NT2/D1 (cell line): ENCODE data around the gene CENPC.
"Not testable (repeated sequence)": the region's sequence is repeated elsewhere in the genome, so short reads cannot be mapped to it uniquely, and the experiment has no call there.

Experiments
- DNase-seq: peaks from one replicate; pipeline ENCODE4 v3.0.0-alpha.2; 2011; ENCODE audit warnings: low read depth, low spot score
- H3K27me3 ChIP-seq: 2 replicates; pipeline ENCODE4 v1.6.0; 2011; ENCODE audit warnings: mild to moderate bottlenecking; ENCODE audit not compliant: insufficient read length, insufficient read depth
- H3K36me3 ChIP-seq: 2 replicates; pipeline ENCODE4 v1.6.1; 2011; ENCODE audit warnings: mild to moderate bottlenecking, low read length, mixed read lengths; ENCODE audit not compliant: insufficient read depth, insufficient read length
- H3K4me1 ChIP-seq: 2 replicates; pipeline ENCODE4 v1.5.1; 2011; ENCODE audit not compliant: insufficient read depth, insufficient read length
- H3K4me3 ChIP-seq: 2 replicates; pipeline ENCODE4 v1.5.1; 2011; ENCODE audit warnings: low read depth; ENCODE audit not compliant: insufficient read length
- H3K9ac ChIP-seq: 2 replicates; pipeline ENCODE4 v1.6.0; 2011; ENCODE audit warnings: low read depth; ENCODE audit not compliant: insufficient read length
- H3K9me3 ChIP-seq: 2 replicates; pipeline ENCODE4 v1.5.1; 2011; ENCODE audit warnings: mild to moderate bottlenecking, low read length; ENCODE audit not compliant: insufficient read depth
- SUZ12 ChIP-seq: IDR thresholded peaks from 2 replicates; pipeline ENCODE4 v1.6.1; 2011; ENCODE audit not compliant: insufficient read length, insufficient read depth; ENCODE audit errors: extremely low read depth
- YY1 ChIP-seq: IDR thresholded peaks from 2 replicates; pipeline ENCODE4 v1.6.1; 2011; ENCODE audit not compliant: insufficient read length, insufficient read depth
- ZNF274 ChIP-seq: IDR thresholded peaks from 2 replicates; pipeline ENCODE4 v1.6.1; 2011; ENCODE audit warnings: mild to moderate bottlenecking, low read depth, low read length

Gene CENPC

DNA sequence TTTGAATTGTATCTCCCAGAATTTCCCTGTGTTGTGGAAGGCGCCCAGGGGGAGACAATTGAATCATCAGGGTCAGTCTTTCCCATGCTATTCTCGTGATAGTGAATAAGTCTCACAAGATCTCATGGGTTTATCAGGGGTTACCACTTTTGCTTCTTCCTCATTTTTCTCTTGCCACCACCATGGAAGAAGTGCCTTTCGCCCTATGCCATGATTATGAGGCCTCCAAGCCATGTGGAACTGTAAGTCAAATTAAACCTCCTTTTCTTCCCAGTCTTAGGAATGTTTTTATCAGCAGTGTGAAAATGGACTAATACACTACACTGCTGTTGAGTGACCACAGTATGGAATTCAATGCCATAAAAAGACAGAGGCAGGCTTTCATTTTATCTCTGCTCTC, 12.2 kb downstream of the CENPC start:
- H3K36me3 ChIP-seq: peaks cover 40% of the 10 kb centered on the region
- no peaks in the 10 kb centered on the region for H3K27me3 ChIP-seq
- TF ChIP-seq YY1 (no peak), ZNF274 (no peak), SUZ12 (no peak)
- DNase-seq: no peak
- H3K9ac ChIP-seq: no peak overlapping the region
- no peak overlapping the region for H3K4me3 ChIP-seq
- H3K4me1 ChIP-seq: no peaks in the 10 kb centered on the region
- H3K9me3 ChIP-seq: no peaks in the 10 kb centered on the region; the same call in 1 of the 2 replicates

GRCh38 chr4:67532397-67532796, 12.9 kb downstream of the CENPC start:
- H3K27me3 ChIP-seq, H3K9me3 ChIP-seq, DNase-seq, H3K9ac ChIP-seq, H3K4me3 ChIP-seq, H3K4me1 ChIP-seq: not testable (repeated sequence)
- peaks cover 33% of the 10 kb centered on the region for H3K36me3 ChIP-seq

DNA sequence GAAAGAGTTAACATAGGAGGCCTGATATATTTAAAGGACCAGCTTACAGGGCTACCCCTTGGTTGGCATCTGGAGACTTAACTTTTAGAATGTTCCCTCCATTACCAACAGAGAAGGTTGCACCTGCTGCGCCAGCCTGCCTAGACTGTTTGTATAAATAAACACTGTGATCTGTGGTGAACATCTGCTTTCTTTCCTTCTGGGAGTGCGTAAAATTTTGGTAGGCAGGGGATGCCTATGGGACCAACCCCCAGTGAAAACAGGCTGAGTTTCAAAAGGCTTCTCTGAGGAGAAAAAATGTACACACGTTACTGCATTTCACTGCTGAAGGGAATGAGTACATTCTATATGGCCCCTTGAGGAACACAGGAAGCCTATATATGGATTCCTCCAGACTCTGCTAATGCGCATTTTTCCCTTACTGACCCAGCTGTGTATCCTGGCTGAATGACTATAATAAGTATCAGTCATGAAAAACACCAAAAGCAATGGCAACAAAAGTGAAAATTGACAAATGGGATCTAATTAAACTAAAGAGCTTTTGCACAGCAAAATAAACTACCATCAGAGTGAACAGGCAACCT, 13.8 kb downstream of the CENPC start:
- Histone ChIP-seq H3K4me3 (no peak overlapping the region), H3K36me3 (peaks cover 26% of the 10 kb centered on the region), H3K27me3 (no peaks in the 10 kb centered on the region), H3K9me3 (no peaks in the 10 kb centered on the region; the same call in 1 of the 2 replicates), H3K9ac (no peak overlapping the region), H3K4me1 (no peaks in the 10 kb centered on the region)
- TF ChIP-seq ZNF274: no peak
- no peak for TF ChIP-seq SUZ12
- no peak for TF ChIP-seq YY1
- DNase-seq: no peak

GRCh38 chr4:67524140-67524539, 21.2 kb downstream of the CENPC start:
- not testable (repeated sequence) for H3K9ac ChIP-seq

GRCh38 chr4:67522851-67523671, 22.2 kb downstream of the CENPC start:
- H3K9me3 ChIP-seq: no peaks in the 10 kb centered on the region
- no peaks in the 10 kb centered on the region for H3K27me3 ChIP-seq
- no peak overlapping the region for H3K9ac ChIP-seq
- no peak overlapping the region for H3K4me3 ChIP-seq
- no peak for TF ChIP-seq ZNF274
- TF ChIP-seq YY1: no peak
- TF ChIP-seq SUZ12: no peak
- no peaks in the 10 kb centered on the region for H3K4me1 ChIP-seq
- peaks cover 2% of the 10 kb centered on the region for H3K36me3 ChIP-seq
- DNase-seq: no peak

More at GRCh38 chr4:67524140-67524539, 21.2 kb downstream of the CENPC start:
- H3K27me3 ChIP-seq, H3K36me3 ChIP-seq, H3K9me3 ChIP-seq, H3K4me3 ChIP-seq, H3K4me1 ChIP-seq, DNase-seq: not testable (repeated sequence)

DNA sequence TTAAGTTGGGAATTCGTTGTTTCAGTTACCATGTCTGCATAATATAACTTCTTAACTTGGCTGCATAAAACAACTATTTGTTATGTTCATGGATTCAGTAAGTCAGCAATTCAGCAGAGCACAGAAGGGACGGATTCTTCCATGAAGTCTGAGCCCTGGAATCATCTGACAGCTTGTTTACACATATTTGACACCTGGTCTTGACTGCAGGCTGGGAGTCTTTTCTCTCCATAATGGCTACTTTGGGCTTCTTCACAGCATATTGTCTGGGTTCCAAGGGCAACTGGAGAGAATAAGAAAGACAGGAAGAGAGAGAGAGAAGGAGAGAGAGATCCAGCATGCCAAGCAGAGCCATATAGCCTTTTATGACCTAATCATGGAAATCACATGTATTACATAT, 23.1 kb downstream of the CENPC start:
- Histone ChIP-seq H3K27me3 (no peaks in the 10 kb centered on the region), H3K4me3 (no peak overlapping the region), H3K9me3 (no peaks in the 10 kb centered on the region), H3K36me3 (peaks cover 3% of the 10 kb centered on the region), H3K9ac (no peak overlapping the region), H3K4me1 (no peaks in the 10 kb centered on the region)
- DNase-seq: no peak
- TF ChIP-seq YY1 (no peak), ZNF274 (no peak), SUZ12 (no peak)

DNA sequence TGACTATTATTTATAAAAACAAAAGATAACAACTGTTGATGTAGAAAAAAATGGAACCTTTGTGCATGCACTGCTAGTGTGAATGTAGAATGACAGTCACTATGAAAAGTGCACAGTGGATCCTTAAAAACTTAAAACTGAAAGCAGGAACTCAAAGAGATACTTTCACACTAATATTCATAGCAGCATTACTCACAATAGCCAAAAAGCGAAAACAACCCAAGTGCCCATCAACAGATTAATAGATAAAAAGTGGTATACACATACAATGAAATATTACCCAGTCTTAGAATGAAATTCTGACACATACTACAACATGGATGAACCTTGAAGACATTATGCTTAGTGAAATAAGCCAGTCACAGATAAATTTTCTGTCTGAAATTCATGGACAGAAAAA, 23.8 kb downstream of the CENPC start:
- Histone ChIP-seq H3K36me3 (peaks cover 6% of the 10 kb centered on the region), H3K9me3 (no peaks in the 10 kb centered on the region), H3K27me3 (no peaks in the 10 kb centered on the region), H3K4me1 (no peaks in the 10 kb centered on the region), H3K9ac (no peak overlapping the region), H3K4me3 (no peak overlapping the region)
- no peak for DNase-seq
- TF ChIP-seq ZNF274 (no peak), SUZ12 (no peak), YY1 (no peak)
